Ishikawa (cell line): Measurements from ENCODE around the gene PARD3B.

Source experiments
- CEBPB ChIP-seq: IDR thresholded peaks from 2 replicates; pipeline ENCODE4 v1.6.1; 2012
- CREB1 ChIP-seq: IDR thresholded peaks from 2 replicates; pipeline ENCODE4 v1.6.1; 2012; ENCODE audit warnings: low read depth
- EGR1 ChIP-seq: IDR thresholded peaks from 2 replicates; pipeline ENCODE4 v1.6.1; 2012
- EP300 ChIP-seq: IDR thresholded peaks from 2 replicates; pipeline ENCODE4 v1.6.1; 2012; ENCODE audit warnings: borderline replicate concordance
- FOXM1 ChIP-seq: IDR thresholded peaks from 2 replicates; pipeline ENCODE4 v1.6.1; 2012; ENCODE audit warnings: low read depth, borderline replicate concordance
- MAX ChIP-seq: IDR thresholded peaks from 2 replicates; pipeline ENCODE4 v1.6.1; 2012
- NFIC ChIP-seq: IDR thresholded peaks from 2 replicates; pipeline ENCODE4 v1.6.1; 2012
- RAD21 ChIP-seq: IDR thresholded peaks from 2 replicates; pipeline ENCODE4 v1.6.1; 2012; ENCODE audit warnings: low read depth
- REST ChIP-seq: IDR thresholded peaks from 2 replicates; pipeline ENCODE4 v1.6.1; 2012; ENCODE audit warnings: low read depth, mild to moderate bottlenecking
- TAF1 ChIP-seq: IDR thresholded peaks from 2 replicates; pipeline ENCODE4 v1.6.1; 2012; ENCODE audit warnings: low read depth, mild to moderate bottlenecking
- TCF12 ChIP-seq: IDR thresholded peaks from 2 replicates; pipeline ENCODE4 v1.6.1; 2012; ENCODE audit warnings: low read depth
- TEAD4 ChIP-seq: IDR thresholded peaks from 2 replicates; pipeline ENCODE4 v1.6.1; 2012
- USF1 ChIP-seq: IDR thresholded peaks from 2 replicates; pipeline ENCODE4 v1.6.1; 2012
- YY1 ChIP-seq: IDR thresholded peaks from 2 replicates; pipeline ENCODE4 v1.6.1; 2012; ENCODE audit warnings: low read depth
- ZBTB7A ChIP-seq: IDR thresholded peaks from 2 replicates; pipeline ENCODE4 v1.6.1; 2012; ENCODE audit warnings: low read depth

Gene PARD3B

GRCh38 chr2:205055251-205055650 lies 510.0 kb downstream of the PARD3B start:
- TF ChIP-seq FOXM1 (no peak), TAF1 (no peak), REST (no peak), NFIC (no peak), TEAD4 (no peak), YY1 (no peak), RAD21 (no peak), EGR1 (no peak), CREB1 (no peak), USF1 (no peak), MAX (no peak), EP300 (no peak), ZBTB7A (no peak)

- TF ChIP-seq TAF1 (no peak), FOXM1 (no peak), EGR1 (no peak), CREB1 (no peak), MAX (no peak), ZBTB7A (no peak), USF1 (no peak), NFIC (no peak), REST (no peak), CEBPB (no peak), EP300 (no peak)
Measured at GRCh38 chr2:205056151-205056561, 510.9 kb downstream of the PARD3B start.

- TF ChIP-seq NFIC (no peak), TCF12 (no peak), REST (no peak), MAX (no peak), TAF1 (no peak), FOXM1 (no peak), USF1 (no peak), CREB1 (no peak), RAD21 (no peak), TEAD4 (no peak), EP300 (no peak), CEBPB (no peak)
Measured at GRCh38 chr2:205058409-205058808, 513.1 kb downstream of the PARD3B start.

- TF ChIP-seq ZBTB7A: no peak
- no peak for TF ChIP-seq RAD21
- TF ChIP-seq EGR1: no peak
- TF ChIP-seq CEBPB: no peak
- TF ChIP-seq FOXM1: no peak
- TF ChIP-seq REST: no peak
- no peak for TF ChIP-seq TEAD4
- no peak for TF ChIP-seq YY1
- no peak for TF ChIP-seq MAX
- TF ChIP-seq USF1: no peak
Measured at GRCh38 chr2:205060269-205060668, 515.0 kb downstream of the PARD3B start.
